ENCODE results near the gene CD2AP.
A peak's percentile ranks its signal among the peaks of the same experiment; 100 is the strongest.
"Not testable (repeated sequence)": the region's sequence is repeated elsewhere in the genome, so short reads cannot be mapped to it uniquely, and the experiment has no call there.

Gene CD2AP

GRCh38 chr6:47478233-47479139 lies 897 bp downstream of the CD2AP start:
- H3K4me3 Mint-ChIP-seq, result peak overlapping the region; percentile 98
- H3K36me3 Mint-ChIP-seq (ENCODE audit: low read depth), result peaks cover 12% of the 10 kb centered on the region
- intact Hi-C loops (cut with micrococcal nuclease), result loop anchor here (5.0 kb wide), 1 partner anchor 66 kb away; no protein-coding TSS in a partner anchor
- H3K27ac Mint-ChIP-seq, result peak overlapping the region; percentile 81
- peaks cover 18% of the 10 kb centered on the region for H3K4me1 Mint-ChIP-seq (ENCODE audit: low read depth)
- no peaks in the 10 kb centered on the region for H3K9me3 Mint-ChIP-seq
- peaks cover 25% of the 10 kb centered on the region for H3K27me3 Mint-ChIP-seq

GRCh38 chr6:47479140-47479508 lies 1.5 kb downstream of the CD2AP start:
- intact Hi-C loops (cut with micrococcal nuclease), result loop anchor here (5.0 kb wide), 1 partner anchor 67 kb away; no protein-coding TSS in a partner anchor
- Mint-ChIP-seq H3K27me3 (peaks cover 24% of the 10 kb centered on the region), H3K9me3 (no peaks in the 10 kb centered on the region), H3K4me1 (ENCODE audit: low read depth) (peaks cover 18% of the 10 kb centered on the region), H3K4me3 (peak overlapping the region; percentile 98), H3K27ac (no peak overlapping the region), H3K36me3 (ENCODE audit: low read depth) (peaks cover 12% of the 10 kb centered on the region)

GRCh38 chr6:47479874-47480273 lies 2.3 kb downstream of the CD2AP start:
- Mint-ChIP-seq H3K27me3 (peaks cover 24% of the 10 kb centered on the region), H3K4me3 (no peak overlapping the region), H3K9me3 (no peaks in the 10 kb centered on the region), H3K4me1 (ENCODE audit: low read depth) (peaks cover 18% of the 10 kb centered on the region), H3K36me3 (ENCODE audit: low read depth) (peaks cover 12% of the 10 kb centered on the region), H3K27ac (no peak overlapping the region)
- intact Hi-C loops (cut with micrococcal nuclease), result loop anchor here (5.0 kb wide), 1 partner anchor 68 kb away; no protein-coding TSS in a partner anchor

GRCh38 chr6:47481213-47481612 lies 3.6 kb downstream of the CD2AP start:
- H3K27ac Mint-ChIP-seq; H3K4me3 Mint-ChIP-seq; intact Hi-C loops (cut with micrococcal nuclease); H3K9me3 Mint-ChIP-seq: not testable (repeated sequence)
- Mint-ChIP-seq H3K27me3 (peaks cover 19% of the 10 kb centered on the region), H3K36me3 (ENCODE audit: low read depth) (peaks cover 12% of the 10 kb centered on the region), H3K4me1 (ENCODE audit: low read depth) (peaks cover 18% of the 10 kb centered on the region)

- Mint-ChIP-seq H3K4me3 (no peak overlapping the region), H3K4me1 (ENCODE audit: low read depth) (peaks cover 18% of the 10 kb centered on the region)
Measured at GRCh38 chr6:47481806-47482205, 4.2 kb downstream of the CD2AP start.

GRCh38 chr6:47483516-47483852 lies 5.9 kb downstream of the CD2AP start:
- H3K27me3 Mint-ChIP-seq, result peaks cover 4% of the 10 kb centered on the region
- H3K36me3 Mint-ChIP-seq (ENCODE audit: low read depth), result peaks cover 2% of the 10 kb centered on the region
- no peaks in the 10 kb centered on the region for H3K9me3 Mint-ChIP-seq
- H3K4me3 Mint-ChIP-seq, result no peak overlapping the region
- H3K4me1 Mint-ChIP-seq (ENCODE audit: low read depth), result peaks cover 14% of the 10 kb centered on the region
- intact Hi-C loops (cut with micrococcal nuclease), result no loop called here
- no peak overlapping the region for H3K27ac Mint-ChIP-seq

More at GRCh38 chr6:47481806-47482205, 4.2 kb downstream of the CD2AP start:
- Mint-ChIP-seq H3K36me3 (ENCODE audit: low read depth) (peaks cover 12% of the 10 kb centered on the region), H3K27me3 (peaks cover 13% of the 10 kb centered on the region), H3K9me3 (no peaks in the 10 kb centered on the region), H3K27ac (no peak overlapping the region)
- intact Hi-C loops (cut with micrococcal nuclease), result no loop called here

- H3K9me3 Mint-ChIP-seq, result no peaks in the 10 kb centered on the region
- H3K4me3 Mint-ChIP-seq, result no peak overlapping the region
Measured at GRCh38 chr6:47483853-47484546, 6.4 kb downstream of the CD2AP start.

GRCh38 chr6:47484616-47485015 lies 7.0 kb downstream of the CD2AP start:
- Mint-ChIP-seq H3K4me3 (no peak overlapping the region), H3K36me3 (ENCODE audit: low read depth) (no peaks in the 10 kb centered on the region), H3K27me3 (peaks cover 3% of the 10 kb centered on the region), H3K4me1 (ENCODE audit: low read depth) (peaks cover 6% of the 10 kb centered on the region), H3K27ac (no peak overlapping the region), H3K9me3 (no peaks in the 10 kb centered on the region)
- intact Hi-C loops (cut with micrococcal nuclease), result no loop called here

More at GRCh38 chr6:47483853-47484546, 6.4 kb downstream of the CD2AP start:
- no peak overlapping the region for H3K27ac Mint-ChIP-seq
- intact Hi-C loops (cut with micrococcal nuclease), result no loop called here
- H3K36me3 Mint-ChIP-seq (ENCODE audit: low read depth), result no peaks in the 10 kb centered on the region
- peaks cover 3% of the 10 kb centered on the region for H3K27me3 Mint-ChIP-seq
- peaks cover 9% of the 10 kb centered on the region for H3K4me1 Mint-ChIP-seq (ENCODE audit: low read depth)

GRCh38 chr6:47485083-47485482 lies 7.5 kb downstream of the CD2AP start:
- no peaks in the 10 kb centered on the region for H3K36me3 Mint-ChIP-seq (ENCODE audit: low read depth)
- no peaks in the 10 kb centered on the region for H3K9me3 Mint-ChIP-seq
- peaks cover 6% of the 10 kb centered on the region for H3K4me1 Mint-ChIP-seq (ENCODE audit: low read depth)
- intact Hi-C loops (cut with micrococcal nuclease), result no loop called here
- H3K27me3 Mint-ChIP-seq, result peaks cover 3% of the 10 kb centered on the region
- H3K27ac Mint-ChIP-seq, result no peak overlapping the region
- H3K4me3 Mint-ChIP-seq, result no peak overlapping the region

- intact Hi-C loops (cut with micrococcal nuclease), result no loop called here
- H3K4me3 Mint-ChIP-seq, result no peak overlapping the region
- H3K36me3 Mint-ChIP-seq (ENCODE audit: low read depth), result no peaks in the 10 kb centered on the region
- no peaks in the 10 kb centered on the region for H3K9me3 Mint-ChIP-seq
- H3K4me1 Mint-ChIP-seq (ENCODE audit: low read depth), result peaks cover 6% of the 10 kb centered on the region
- H3K27ac Mint-ChIP-seq, result no peak overlapping the region
- peaks cover 3% of the 10 kb centered on the region for H3K27me3 Mint-ChIP-seq
Measured at GRCh38 chr6:47485491-47486135, 8.0 kb downstream of the CD2AP start.

GRCh38 chr6:47489995-47490394 lies 12.4 kb downstream of the CD2AP start:
- no peaks in the 10 kb centered on the region for H3K27me3 Mint-ChIP-seq
- no peaks in the 10 kb centered on the region for H3K4me1 Mint-ChIP-seq (ENCODE audit: low read depth)
- no peak overlapping the region for H3K4me3 Mint-ChIP-seq
- H3K9me3 Mint-ChIP-seq, result no peaks in the 10 kb centered on the region
- intact Hi-C loops (cut with micrococcal nuclease), result no loop called here
- no peaks in the 10 kb centered on the region for H3K36me3 Mint-ChIP-seq (ENCODE audit: low read depth)
- H3K27ac Mint-ChIP-seq, result no peak overlapping the region

- intact Hi-C loops (cut with micrococcal nuclease), result no loop called here
- Mint-ChIP-seq H3K27me3 (no peaks in the 10 kb centered on the region), H3K27ac (no peak overlapping the region), H3K4me1 (ENCODE audit: low read depth) (no peaks in the 10 kb centered on the region), H3K36me3 (ENCODE audit: low read depth) (no peaks in the 10 kb centered on the region), H3K4me3 (no peak overlapping the region), H3K9me3 (no peaks in the 10 kb centered on the region)
Measured at GRCh38 chr6:47490676-47491075, 13.1 kb downstream of the CD2AP start.

GRCh38 chr6:47492355-47492754 lies 14.8 kb downstream of the CD2AP start:
- Mint-ChIP-seq H3K27me3 (no peaks in the 10 kb centered on the region), H3K9me3 (no peaks in the 10 kb centered on the region), H3K4me3 (no peak overlapping the region), H3K36me3 (ENCODE audit: low read depth) (no peaks in the 10 kb centered on the region), H3K4me1 (ENCODE audit: low read depth) (no peaks in the 10 kb centered on the region), H3K27ac (no peak overlapping the region)
- intact Hi-C loops (cut with micrococcal nuclease), result no loop called here

GRCh38 chr6:47495207-47495606 lies 17.6 kb downstream of the CD2AP start:
- intact Hi-C loops (cut with micrococcal nuclease), result no loop called here
- no peaks in the 10 kb centered on the region for H3K27me3 Mint-ChIP-seq

More at GRCh38 chr6:47495207-47495606, 17.6 kb downstream of the CD2AP start:
- H3K27ac Mint-ChIP-seq, result no peak overlapping the region
- H3K4me3 Mint-ChIP-seq, result no peak overlapping the region
- no peaks in the 10 kb centered on the region for H3K9me3 Mint-ChIP-seq
- H3K36me3 Mint-ChIP-seq (ENCODE audit: low read depth), result no peaks in the 10 kb centered on the region
- peaks cover 7% of the 10 kb centered on the region for H3K4me1 Mint-ChIP-seq (ENCODE audit: low read depth)
